ENCODE data around the gene RABGGTB.
"Not testable (repeated sequence)": the region's sequence is repeated elsewhere in the genome, so short reads cannot be mapped to it uniquely, and the experiment has no call there.

Gene RABGGTB

GRCh38 chr1:75797273-75797588 is 11.2 kb downstream of the RABGGTB start:
- H3K36me3 ChIP-seq (ENCODE audit: insufficient read depth): no peaks in the 10 kb centered on the region; the same call in 1 of the 2 replicates
- no peak for TF ChIP-seq CTCF (conservative IDR thresholded peaks at IDR 0.05; ENCODE audit: low read depth, low read length)
- H3K9ac ChIP-seq: no peak overlapping the region
- peaks cover 8% of the 10 kb centered on the region; the same call in 1 of the 2 replicates for H4K20me1 ChIP-seq (ENCODE audit: insufficient read depth)
- no peak overlapping the region for H3K27ac ChIP-seq
- H3K4me2 ChIP-seq: no peak overlapping the region
- H2AFZ ChIP-seq (ENCODE audit: low read depth): no peak overlapping the region
- no peaks in the 10 kb centered on the region for H3K4me1 ChIP-seq (ENCODE audit: low read depth, poor library complexity, severe bottlenecking)
- no peaks in the 10 kb centered on the region for H3K79me2 ChIP-seq (ENCODE audit: insufficient read depth, low read depth)
- H3K27me3 ChIP-seq (ENCODE audit: insufficient read depth, low read depth): no peaks in the 10 kb centered on the region
- H3K4me3 ChIP-seq (IDR thresholded peaks at IDR 0.05; ENCODE audit: insufficient read depth, low read depth, low read length): no peak overlapping the region

DNA sequence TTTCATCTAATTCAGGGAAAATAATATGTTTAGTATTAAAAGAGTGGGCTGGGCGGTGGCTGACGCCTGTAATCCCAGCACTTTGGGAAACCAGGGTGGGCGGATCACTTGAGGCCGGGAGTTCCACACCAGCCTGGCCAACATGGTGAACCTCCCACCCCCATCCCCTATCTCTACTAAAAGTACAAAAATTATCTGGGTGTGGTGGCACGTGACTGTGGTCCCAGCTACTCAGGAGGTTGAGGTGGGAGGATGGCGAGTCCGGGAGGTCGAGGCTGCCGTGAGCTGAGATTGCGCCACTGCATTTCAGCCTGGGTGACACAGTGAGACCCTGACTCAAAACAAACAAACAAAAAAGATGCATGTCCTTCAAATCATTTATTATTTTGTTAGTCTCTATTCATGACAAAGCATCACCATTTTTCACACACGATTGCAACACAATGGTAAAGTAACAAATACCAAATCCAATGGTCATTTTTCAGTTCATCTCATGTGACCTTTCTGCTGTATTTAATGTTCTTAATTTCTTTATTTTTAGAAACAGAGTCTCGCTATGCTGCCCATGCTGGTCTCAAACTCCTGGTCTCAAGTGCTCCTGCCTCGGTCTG is 11.7 kb downstream of the RABGGTB start:
- Histone ChIP-seq H3K9ac (no peak overlapping the region), H3K36me3 (ENCODE audit: insufficient read depth) (no peaks in the 10 kb centered on the region), H3K4me2 (no peak overlapping the region), H3K79me2 (ENCODE audit: insufficient read depth, low read depth) (no peaks in the 10 kb centered on the region), H3K27me3 (ENCODE audit: insufficient read depth, low read depth) (no peaks in the 10 kb centered on the region), H2AFZ (ENCODE audit: low read depth) (no peak overlapping the region), H3K27ac (no peak overlapping the region), H3K4me1 (ENCODE audit: low read depth, poor library complexity, severe bottlenecking) (no peaks in the 10 kb centered on the region), H4K20me1 (ENCODE audit: insufficient read depth) (0 out of 2 replicates have a peak, but pooled peaks cover 5% of the 10 kb centered on the region), H3K4me3 (IDR thresholded peaks at IDR 0.05; ENCODE audit: insufficient read depth, low read depth, low read length) (no peak overlapping the region)
- no peak for TF ChIP-seq CTCF (conservative IDR thresholded peaks at IDR 0.05; ENCODE audit: low read depth, low read length)

DNA sequence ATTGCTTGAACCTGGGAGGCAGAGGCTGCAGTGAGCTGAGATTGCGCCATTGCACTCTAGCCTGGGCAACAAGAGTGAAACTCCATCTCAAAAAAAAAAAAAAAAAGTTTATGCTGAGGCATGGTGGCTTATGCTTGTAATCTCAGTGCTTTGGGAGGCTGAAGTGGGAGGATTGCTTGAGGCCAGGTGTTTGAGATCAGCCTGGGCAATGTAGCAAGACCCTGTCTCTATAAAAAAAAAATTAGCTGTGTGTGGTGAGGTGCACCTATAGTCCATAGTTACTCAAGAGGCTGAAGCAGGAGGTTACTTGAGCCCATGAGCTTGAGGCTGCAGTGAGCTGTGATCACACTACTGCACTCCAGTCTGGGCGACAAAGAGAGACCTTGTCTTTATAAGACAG is 15.4 kb downstream of the RABGGTB start:
- H3K4me2 ChIP-seq; H2AFZ ChIP-seq (ENCODE audit: low read depth); H3K9ac ChIP-seq; H3K27me3 ChIP-seq (ENCODE audit: insufficient read depth, low read depth); H3K4me1 ChIP-seq (ENCODE audit: low read depth, poor library complexity, severe bottlenecking); H3K27ac ChIP-seq; H3K36me3 ChIP-seq (ENCODE audit: insufficient read depth); H3K4me3 ChIP-seq (IDR thresholded peaks at IDR 0.05; ENCODE audit: insufficient read depth, low read depth, low read length); H4K20me1 ChIP-seq (ENCODE audit: insufficient read depth); H3K79me2 ChIP-seq (ENCODE audit: insufficient read depth, low read depth): not testable (repeated sequence)

- Histone ChIP-seq H3K79me2 (ENCODE audit: insufficient read depth, low read depth) (no peaks in the 10 kb centered on the region), H3K36me3 (ENCODE audit: insufficient read depth) (no peaks in the 10 kb centered on the region), H3K4me1 (ENCODE audit: low read depth, poor library complexity, severe bottlenecking) (no peaks in the 10 kb centered on the region), H3K27ac (no peak overlapping the region), H2AFZ (ENCODE audit: low read depth) (no peak overlapping the region), H3K4me2 (no peak overlapping the region), H4K20me1 (ENCODE audit: insufficient read depth) (no peaks in the 10 kb centered on the region), H3K4me3 (IDR thresholded peaks at IDR 0.05; ENCODE audit: insufficient read depth, low read depth, low read length) (no peak overlapping the region), H3K27me3 (ENCODE audit: insufficient read depth, low read depth) (no peaks in the 10 kb centered on the region), H3K9ac (no peak overlapping the region)
- TF ChIP-seq CTCF (conservative IDR thresholded peaks at IDR 0.05; ENCODE audit: low read depth, low read length): no peak
Observed at GRCh38 chr1:75808921-75809320, 22.9 kb downstream of the RABGGTB start.

DNA sequence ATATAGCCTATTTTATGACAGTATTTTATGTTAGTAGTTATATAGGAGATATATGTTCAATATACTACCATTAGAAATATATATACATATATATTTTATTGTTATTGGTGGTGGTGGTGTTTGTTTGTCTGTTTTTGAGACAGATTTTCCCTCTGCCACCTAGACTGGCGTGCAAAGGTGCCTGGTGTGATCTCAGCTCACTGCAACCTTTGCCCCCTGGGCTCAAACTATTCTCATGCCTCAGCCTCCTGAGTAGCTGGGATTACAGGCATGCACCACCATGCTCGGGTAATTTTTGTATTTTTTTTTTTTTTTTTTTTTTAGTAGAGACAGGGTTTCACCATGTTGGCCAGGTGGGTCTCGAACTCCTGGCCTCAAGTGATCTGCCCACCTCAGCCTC is 24.1 kb downstream of the RABGGTB start:
- not testable (repeated sequence) for H2AFZ ChIP-seq (ENCODE audit: low read depth); H3K4me3 ChIP-seq (IDR thresholded peaks at IDR 0.05; ENCODE audit: insufficient read depth, low read depth, low read length); H3K79me2 ChIP-seq (ENCODE audit: insufficient read depth, low read depth); H4K20me1 ChIP-seq (ENCODE audit: insufficient read depth); H3K36me3 ChIP-seq (ENCODE audit: insufficient read depth); H3K9ac ChIP-seq; H3K27ac ChIP-seq; H3K27me3 ChIP-seq (ENCODE audit: insufficient read depth, low read depth); H3K4me1 ChIP-seq (ENCODE audit: low read depth, poor library complexity, severe bottlenecking); H3K4me2 ChIP-seq

Data from KMS-11 (cell line).